Stimulated activated CD8-positive, alpha-beta memory T cell treated with anti-CD3 and anti-CD28 coated beads, Interleukin-2, amount 100 ng/mL, for 48 hours (primary cell): ENCODE measurements around the gene MELTF.

ENCODE experiments used
- DNase-seq, 2 donors: peaks; one replicate each; pipeline ENCODE4 v3.0.0-alpha.2; 2020; ENCODE audit warnings: low read depth in 2 of 2

Gene MELTF

GRCh38 chr3:197010556-197011351 lies 18.9 kb downstream of the MELTF start:
- DNase-seq: no peak

- DNase-seq: no peak
Observed at GRCh38 chr3:197009532-197010019, 20.0 kb downstream of the MELTF start.

- no peak for DNase-seq
Observed at GRCh38 chr3:197008436-197009209, 21.0 kb downstream of the MELTF start.

- DNase-seq: no peak
Observed at GRCh38 chr3:197007953-197008352, 21.7 kb downstream of the MELTF start.

GRCh38 chr3:197007296-197007940 lies 22.2 kb downstream of the MELTF start:
- DNase-seq: no peak

GRCh38 chr3:197006860-197007259 lies 22.8 kb downstream of the MELTF start:
- DNase-seq: no peak

- DNase-seq: no peak
Observed at GRCh38 chr3:197006446-197006845, 23.2 kb downstream of the MELTF start.

GRCh38 chr3:197003461-197004385 lies 25.9 kb downstream of the MELTF start:
- no peak for DNase-seq

- DNase-seq: peak; percentile 68 to 85
Observed at GRCh38 chr3:197002701-197003454, 26.7 kb downstream of the MELTF start.

- no peak for DNase-seq
Observed at GRCh38 chr3:197001972-197002700, 27.5 kb downstream of the MELTF start.

- no peak for DNase-seq
Observed at GRCh38 chr3:197001106-197001971, 28.3 kb downstream of the MELTF start.

- no peak for DNase-seq
Observed at GRCh38 chr3:197000211-197000610, 29.4 kb downstream of the MELTF start.

GRCh38 chr3:196998966-196999760 lies 30.5 kb downstream of the MELTF start:
- no peak for DNase-seq

- DNase-seq: no peak
Observed at GRCh38 chr3:196997311-196997710, 32.3 kb downstream of the MELTF start.

GRCh38 chr3:196996454-196997265 lies 33.0 kb downstream of the MELTF start:
- no peak for DNase-seq

GRCh38 chr3:196995646-196996355 lies 33.8 kb downstream of the MELTF start:
- no peak for DNase-seq

- DNase-seq: no peak
Observed at GRCh38 chr3:196995027-196995426, 34.6 kb downstream of the MELTF start.
